Tibial nerve (tissue), 4 donors: ENCODE results near the gene MED4.

Source experiments
- CTCF ChIP-seq, 5 experiments: fragments of 200-600 bp in 3 of 5; fragments of 450-650 bp in 2 of 5; sonication (generic) in 3 of 5; IDR thresholded peaks; one replicate each; pipeline ENCODE4 v1.5.1; 2016 to 2019; ENCODE audit warnings: antibody characterized with exemption in 5 of 5, mild to moderate bottlenecking in 3 of 5, moderate library complexity in 2 of 5
- EP300 ChIP-seq, 2 donors: sonication (generic); formaldehyde crosslinking; IDR thresholded peaks; one replicate each; pipeline ENCODE4 v1.6.1; 2017; ENCODE audit warnings: antibody characterized with exemption in 2 of 2, mild to moderate bottlenecking in 1 of 2

- no peak for TF ChIP-seq EP300 (IDR thresholded peaks at IDR 0.05)
- no peak for TF ChIP-seq CTCF (IDR thresholded peaks at IDR 0.05)
Observed at GRCh38 chr13:48028066-48028465, 66.8 kb downstream of the MED4 start.
